Testis (tissue), 3 donors: ENCODE measurements around the gene NDUFAF7. TPM values are rescaled to one million over a fixed set of nuclear protein-coding genes. Genes with fewer than 3 reads are reported as not detected.
"Not testable (repeated sequence)": the region's sequence is repeated elsewhere in the genome, so short reads cannot be mapped to it uniquely, and the experiment has no call there.

Experiments
- DNase-seq: peaks from one replicate; pipeline ENCODE4 v3.0.0-alpha.2; 2019
- H3K27ac ChIP-seq, 2 donors: fragments of 200-600 bp; sonication (generic); one replicate each; pipeline ENCODE4 v1.5.1; 2019
- H3K27me3 ChIP-seq: fragments of 200-600 bp; sonication (generic); one replicate; pipeline ENCODE4 v1.5.1; 2019
- H3K36me3 ChIP-seq: fragments of 200-600 bp; sonication (generic); one replicate; pipeline ENCODE4 v1.5.1; 2017; ENCODE audit warnings: low read depth; ENCODE audit errors: missing control alignments
- H3K4me1 ChIP-seq: fragments of 200-600 bp; sonication (generic); one replicate; pipeline ENCODE4 v1.5.1; 2019
- H3K4me3 ChIP-seq, 2 donors: fragments of 200-600 bp; sonication (generic); one replicate each; pipeline ENCODE4 v1.5.1; 2017 to 2019
- H3K9me3 ChIP-seq: fragments of 200-600 bp; sonication (generic); one replicate; pipeline ENCODE4 v1.5.1; 2017
- CTCF ChIP-seq, 3 experiments: fragments of 450-650 bp in 2 of 3; fragments of 200-600 bp in 1 of 3; sonication (generic) in 1 of 3; IDR thresholded peaks; one replicate each; pipeline ENCODE4 v1.5.1; 2016 to 2019; ENCODE audit warnings: antibody characterized with exemption in 3 of 3, mild to moderate bottlenecking in 2 of 3, moderate library complexity in 1 of 3
- POLR2A ChIP-seq: fragments of 450-650 bp; IDR thresholded peaks from one replicate; pipeline ENCODE4 v1.6.1; 2017; ENCODE audit warnings: antibody characterized with exemption, mild to moderate bottlenecking, moderate library complexity
- WGBS, 2 donors: methylation state at CpG; one replicate each; pipeline ENCODE4 v1.1.5; 2018; 5-methylcytosine and 5-hydroxymethylcytosine counted together
- intact Hi-C: fragments of 100-400 bp; cut with DNase I; formaldehyde crosslinking; loops from one replicate; pipeline ENCODE4 v1.15.1; 2023; ENCODE audit warnings: low total_unique reads
- polyA plus RNA-seq: library from polyadenylated mRNA; stranded (reverse); fragments of 350-450 nt; fragmentation: Illumina TruSeq; extraction: RNeasy Lipid Tissue Mini Kit (QIAGEN cat#74804); gene quantifications from one replicate; pipeline ENCODE4 v1.2.3, GENCODE V29; 2014; ENCODE audit warnings: low read depth, low replicate concordance; ENCODE audit not compliant: insufficient read depth
- total RNA-seq, 2 donors: library from RNA; depleted of rRNA; stranded (reverse); fragments of >200 nt; gene quantifications; one replicate each; pipeline ENCODE4 v1.2.3, GENCODE V29; 2016

NDUFAF7 gene
- total and polyA plus RNA-seq, 3 donors from 2014 or later: 47.2 to 170 (median 60.6) TPM

GRCh38 chr2:37219046-37219445 is 12.4 kb upstream of the NDUFAF7 start:
- Histone ChIP-seq H3K27me3 (no peaks in the 10 kb centered on the region), H3K9me3 (no peaks in the 10 kb centered on the region), H3K4me1 (no peaks in the 10 kb centered on the region), H3K27ac (no peak overlapping the region), H3K36me3 (no peaks in the 10 kb centered on the region), H3K4me3 (no peak overlapping the region)
- DNase-seq: no peak
- intact Hi-C loops: no loop called here
- TF ChIP-seq CTCF (IDR thresholded peaks at IDR 0.05): no peak
- no peak for TF ChIP-seq POLR2A
- 87 to 91% methylated on average over 4 of the region's 4 CpGs for WGBS, 2 donors

- TF ChIP-seq CTCF (IDR thresholded peaks at IDR 0.05) (no peak), POLR2A (no peak)
- Histone ChIP-seq H3K4me3 (no peak overlapping the region), H3K36me3 (no peaks in the 10 kb centered on the region), H3K9me3 (no peaks in the 10 kb centered on the region), H3K27me3 (no peaks in the 10 kb centered on the region), H3K27ac (no peak overlapping the region), H3K4me1 (no peaks in the 10 kb centered on the region)
- 86 to 91% methylated on average over 4 of the region's 4 CpGs for WGBS, 2 donors
- DNase-seq: no peak
- intact Hi-C loops: no loop called here
Measured at GRCh38 chr2:37223131-37223530, 8.3 kb upstream of the NDUFAF7 start.

- Histone ChIP-seq H3K36me3 (no peaks in the 10 kb centered on the region), H3K27ac (no peak overlapping the region), H3K9me3 (no peaks in the 10 kb centered on the region), H3K4me3 (no peak overlapping the region), H3K27me3 (no peaks in the 10 kb centered on the region), H3K4me1 (no peaks in the 10 kb centered on the region)
- no peak for DNase-seq
- intact Hi-C loops: no loop called here
- 92 to 93% methylated on average over 1 of the region's 1 CpG for WGBS, 2 donors
- TF ChIP-seq POLR2A (no peak), CTCF (IDR thresholded peaks at IDR 0.05) (no peak)
Measured at GRCh38 chr2:37224063-37224462, 7.4 kb upstream of the NDUFAF7 start.

GRCh38 chr2:37225129-37225528 is 6.3 kb upstream of the NDUFAF7 start:
- 60% methylated on average over 1 of the region's 2 CpGs; no CpG with 5 or more reads in 1 of the 2 donors for WGBS, 2 donors
- DNase-seq, H3K4me3 ChIP-seq, H3K9me3 ChIP-seq, H3K27ac ChIP-seq, H3K4me1 ChIP-seq, intact Hi-C loops, H3K27me3 ChIP-seq, H3K36me3 ChIP-seq: not testable (repeated sequence)

- H3K27me3 ChIP-seq: no peaks in the 10 kb centered on the region
- DNase-seq: no peak
- H3K4me3 ChIP-seq: no peak overlapping the region
- peaks cover 14% of the 10 kb centered on the region for H3K4me1 ChIP-seq
- TF ChIP-seq CTCF (IDR thresholded peaks at IDR 0.05) (no peak), POLR2A (no peak)
- H3K36me3 ChIP-seq: no peaks in the 10 kb centered on the region
- 94% methylated on average over 4 of the region's 4 CpGs for WGBS, 2 donors
- no peaks in the 10 kb centered on the region for H3K9me3 ChIP-seq
- intact Hi-C loops: no loop called here
- no peak overlapping the region for H3K27ac ChIP-seq
Measured at GRCh38 chr2:37226863-37227262, 4.6 kb upstream of the NDUFAF7 start.
